Breast epithelium (tissue), 4 donors: Measurements from ENCODE around the gene ARHGAP26. TPM values are rescaled to one million over a fixed set of nuclear protein-coding genes. Genes with fewer than 3 reads are reported as not detected.
"Not testable (repeated sequence)": the region's sequence is repeated elsewhere in the genome, so short reads cannot be mapped to it uniquely, and the experiment has no call there.

Experiments used
- DNase-seq, 2 donors: peaks; one replicate each; pipeline ENCODE4 v3.0.0-alpha.2; 2019; ENCODE audit warnings: low spot score in 2 of 2
- H3K27ac ChIP-seq, 2 donors: fragments of 200-600 bp; sonication (generic) in 1 of 2; one replicate each; pipeline ENCODE4 v1.5.1; 2016 to 2019; ENCODE audit warnings: mild to moderate bottlenecking in 1 of 2
- H3K27me3 ChIP-seq, 2 donors: fragments of 200-600 bp; sonication (generic) in 1 of 2; one replicate each; pipeline versions ENCODE4 v1.5.1 to v1.6.0; 2017 to 2019; ENCODE audit warnings: control low read depth in 1 of 2, mild to moderate bottlenecking in 1 of 2
- H3K36me3 ChIP-seq: fragments of 200-600 bp; one replicate; pipeline ENCODE4 v1.5.1; 2019
- H3K4me1 ChIP-seq, 2 donors: fragments of 200-600 bp; sonication (generic); one replicate each; pipeline ENCODE4 v1.5.1; 2016 to 2019; ENCODE audit warnings: control low read depth in 1 of 2
- H3K4me3 ChIP-seq, 3 donors: fragments of 200-600 bp; sonication (generic); 1 replicate in 2 of 3; 2 replicates in 1 of 3; pipeline ENCODE4 v1.5.1; 2016 to 2019; ENCODE audit warnings: mild to moderate bottlenecking in 3 of 3, moderate library complexity in 2 of 3
- H3K9me3 ChIP-seq, 2 donors: fragments of 200-600 bp; sonication (generic) in 1 of 2; one replicate each; pipeline ENCODE4 v1.5.1; 2016 to 2019; ENCODE audit warnings: control low read depth in 1 of 2
- POLR2A ChIP-seq: fragments of 450-650 bp; IDR thresholded peaks from one replicate; pipeline ENCODE4 v1.6.1; 2016; ENCODE audit warnings: antibody characterized with exemption, mild to moderate bottlenecking, moderate library complexity
- POLR2AphosphoS5 ChIP-seq, 3 donors: sonication (generic); formaldehyde crosslinking; IDR thresholded peaks; one replicate each; pipeline ENCODE4 v1.6.1; 2017; ENCODE audit warnings: antibody characterized with exemption in 3 of 3
- intact Hi-C: fragments of 100-400 bp; cut with DNase I; formaldehyde crosslinking; loops from one replicate; pipeline ENCODE4 v1.15.1; 2023; ENCODE audit warnings: low total_unique reads
- total RNA-seq, 3 donors: library from RNA; depleted of rRNA; stranded (reverse); fragments of >200 nt; gene quantifications; one replicate each; pipeline ENCODE4 v1.1.0, GENCODE V29; 2016
- TF ChIP-seq, protein P1 (sequence below), 3 donors: fragments of 450-650 bp; IDR thresholded peaks; one replicate each; pipeline ENCODE4 v1.5.1; 2016 to 2017; ENCODE audit warnings: antibody characterized with exemption in 3 of 3, mild to moderate bottlenecking in 3 of 3, moderate library complexity in 3 of 3

Gene ARHGAP26
- total RNA-seq, 3 donors from 2014 or later: 33.1 to 89.0 (median 56.4) TPM

DNA sequence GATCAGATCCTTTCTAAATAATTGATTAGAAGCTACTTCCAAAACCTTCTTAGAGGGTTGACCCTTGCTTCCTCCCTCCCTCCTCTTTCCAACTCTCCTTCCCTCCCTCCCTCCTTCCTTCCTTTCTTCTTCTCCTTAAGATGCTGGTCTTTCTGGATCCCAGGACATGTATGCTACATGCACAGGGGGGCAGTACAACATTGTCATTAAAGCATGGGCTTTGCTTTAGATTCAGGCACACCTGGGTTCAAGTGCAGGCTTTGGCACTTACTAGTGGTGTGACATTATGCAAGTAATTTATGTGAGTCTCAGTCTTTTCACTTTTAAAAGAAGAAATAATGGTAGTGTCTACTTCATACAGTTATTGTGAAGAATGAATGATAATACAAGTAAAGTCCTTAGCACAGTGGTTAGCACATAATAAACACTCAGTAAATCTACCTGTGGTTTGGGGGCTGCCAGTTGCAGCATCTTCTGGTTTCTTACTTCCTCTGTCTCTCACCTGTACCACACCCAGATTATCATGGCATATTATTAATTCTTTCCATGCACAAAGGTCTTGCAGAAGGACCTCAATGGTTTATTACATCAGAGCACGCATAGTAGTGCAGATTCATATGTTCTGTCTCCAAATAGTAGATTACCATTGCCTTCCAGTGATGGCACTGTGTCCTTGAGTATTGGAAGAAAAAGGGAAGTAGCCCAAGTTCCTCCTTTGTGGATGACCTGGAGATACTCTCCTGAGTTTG is 154.1 kb downstream of the ARHGAP26 start:
- H3K9me3 ChIP-seq: no peaks in the 10 kb centered on the region
- H3K27me3 ChIP-seq: no peaks in the 10 kb centered on the region
- intact Hi-C loops: no loop called here
- DNase-seq: no peak
- H3K4me3 ChIP-seq: no peak overlapping the region
- no peak for TF ChIP-seq POLR2A
- TF ChIP-seq POLR2AphosphoS5 (IDR thresholded peaks at IDR 0.05): no peak
- TF ChIP-seq, protein P1, sequence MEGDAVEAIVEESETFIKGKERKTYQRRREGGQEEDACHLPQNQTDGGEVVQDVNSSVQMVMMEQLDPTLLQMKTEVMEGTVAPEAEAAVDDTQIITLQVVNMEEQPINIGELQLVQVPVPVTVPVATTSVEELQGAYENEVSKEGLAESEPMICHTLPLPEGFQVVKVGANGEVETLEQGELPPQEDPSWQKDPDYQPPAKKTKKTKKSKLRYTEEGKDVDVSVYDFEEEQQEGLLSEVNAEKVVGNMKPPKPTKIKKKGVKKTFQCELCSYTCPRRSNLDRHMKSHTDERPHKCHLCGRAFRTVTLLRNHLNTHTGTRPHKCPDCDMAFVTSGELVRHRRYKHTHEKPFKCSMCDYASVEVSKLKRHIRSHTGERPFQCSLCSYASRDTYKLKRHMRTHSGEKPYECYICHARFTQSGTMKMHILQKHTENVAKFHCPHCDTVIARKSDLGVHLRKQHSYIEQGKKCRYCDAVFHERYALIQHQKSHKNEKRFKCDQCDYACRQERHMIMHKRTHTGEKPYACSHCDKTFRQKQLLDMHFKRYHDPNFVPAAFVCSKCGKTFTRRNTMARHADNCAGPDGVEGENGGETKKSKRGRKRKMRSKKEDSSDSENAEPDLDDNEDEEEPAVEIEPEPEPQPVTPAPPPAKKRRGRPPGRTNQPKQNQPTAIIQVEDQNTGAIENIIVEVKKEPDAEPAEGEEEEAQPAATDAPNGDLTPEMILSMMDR (IDR thresholded peaks at IDR 0.05): no peak
- peaks cover 0 to 10% of the 10 kb centered on the region in 2 donors for H3K4me1 ChIP-seq
- no peak overlapping the region for H3K27ac ChIP-seq
- H3K36me3 ChIP-seq: no peaks in the 10 kb centered on the region

DNA sequence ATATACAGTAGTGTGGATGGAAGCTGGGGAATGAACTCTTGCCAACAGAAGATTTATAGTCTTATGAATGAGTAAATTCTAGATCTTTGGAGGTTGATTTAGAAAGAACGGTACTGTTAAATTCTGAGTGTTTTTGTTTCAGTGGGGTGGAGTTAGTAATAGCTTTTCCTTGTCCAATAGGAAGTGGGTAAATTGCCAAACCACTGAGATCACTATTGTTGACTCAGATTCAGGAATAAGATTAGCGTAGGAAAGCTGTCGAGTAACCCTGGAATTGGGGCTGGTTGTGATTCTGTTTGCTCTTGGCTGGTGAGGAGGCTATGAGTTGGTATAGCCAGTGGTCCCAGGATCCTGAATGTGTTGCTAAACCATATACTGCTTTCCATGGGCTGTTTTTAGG is 155.6 kb downstream of the ARHGAP26 start:
- TF ChIP-seq POLR2A (no peak), POLR2AphosphoS5 (IDR thresholded peaks at IDR 0.05) (no peak)
- TF ChIP-seq, protein P1 (IDR thresholded peaks at IDR 0.05): no peak
- Histone ChIP-seq H3K4me1 (peaks cover 0 to 10% of the 10 kb centered on the region in 2 donors), H3K27ac (peak overlapping the region; percentile 60 to 71), H3K4me3 (no peak overlapping the region), H3K9me3 (no peaks in the 10 kb centered on the region), H3K27me3 (no peaks in the 10 kb centered on the region), H3K36me3 (no peaks in the 10 kb centered on the region)
- DNase-seq: no peak
- intact Hi-C loops: no loop called here

DNA sequence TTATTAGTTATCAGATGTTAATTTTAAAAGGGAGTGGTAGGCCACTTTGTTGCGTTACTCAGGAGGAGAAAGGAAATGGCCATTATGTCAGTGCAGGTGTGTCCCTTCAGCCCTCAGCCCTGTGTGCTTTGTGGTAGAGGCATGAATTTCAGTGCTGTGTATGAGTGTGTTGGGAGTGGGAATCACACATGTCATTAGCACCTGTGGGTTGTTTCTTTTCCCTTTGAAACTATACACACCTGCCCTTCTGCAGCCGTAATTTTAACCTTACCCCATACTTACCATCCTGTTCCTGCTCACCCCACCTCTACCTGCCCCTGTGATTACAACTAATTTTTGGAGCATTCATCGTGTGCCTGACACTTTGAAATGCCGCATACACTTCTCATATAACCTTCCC is 156.4 kb downstream of the ARHGAP26 start:
- Histone ChIP-seq H3K27ac (peak overlapping the region; percentile 60 to 71), H3K4me1 (peaks cover 0 to 10% of the 10 kb centered on the region in 2 donors), H3K4me3 (no peak overlapping the region), H3K36me3 (no peaks in the 10 kb centered on the region), H3K9me3 (no peaks in the 10 kb centered on the region), H3K27me3 (no peaks in the 10 kb centered on the region)
- no peak for TF ChIP-seq POLR2A
- no peak for DNase-seq
- intact Hi-C loops: no loop called here

DNA sequence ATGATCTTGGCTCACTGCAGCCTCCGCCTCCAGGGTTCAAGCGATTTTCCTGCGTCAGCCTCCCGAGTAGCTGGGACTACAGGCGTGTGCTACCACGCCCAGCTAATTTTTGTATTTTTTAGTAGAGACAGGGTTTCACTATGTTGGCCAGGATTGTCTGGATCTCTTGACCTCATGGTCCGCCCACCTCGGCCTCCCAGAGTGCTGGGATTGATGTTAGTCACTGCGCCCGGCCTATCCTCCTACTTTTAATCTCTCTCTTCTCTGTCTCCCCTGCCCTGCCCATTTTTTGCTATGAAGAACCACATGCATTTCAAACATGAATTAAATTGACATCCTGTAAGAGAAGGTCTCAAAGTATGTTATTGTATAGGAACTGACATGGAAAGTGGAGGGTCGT is 158.8 kb downstream of the ARHGAP26 start:
- H3K9me3 ChIP-seq, H3K36me3 ChIP-seq, H3K27me3 ChIP-seq, H3K4me1 ChIP-seq, intact Hi-C loops, DNase-seq, H3K4me3 ChIP-seq: not testable (repeated sequence)
- H3K27ac ChIP-seq: peak overlapping the region in 1 of 2 donors; percentile 39

GRCh38 chr5:142929587-142929986 is 159.4 kb downstream of the ARHGAP26 start:
- Histone ChIP-seq H3K9me3 (no peaks in the 10 kb centered on the region), H3K4me3 (no peak overlapping the region), H3K4me1 (peaks cover 0 to 10% of the 10 kb centered on the region in 2 donors), H3K27me3 (no peaks in the 10 kb centered on the region), H3K36me3 (no peaks in the 10 kb centered on the region), H3K27ac (peak overlapping the region in 1 of 2 donors; percentile 48)
- intact Hi-C loops: no loop called here
- DNase-seq: no peak
- TF ChIP-seq, protein P1 (IDR thresholded peaks at IDR 0.05): no peak
- TF ChIP-seq POLR2AphosphoS5 (IDR thresholded peaks at IDR 0.05): peak in 1 of 3 donors; percentile 30

GRCh38 chr5:142930395-142931110 is 160.4 kb downstream of the ARHGAP26 start:
- Histone ChIP-seq H3K27ac (peak overlapping the region in 1 of 2 donors; percentile 48), H3K36me3 (no peaks in the 10 kb centered on the region), H3K9me3 (no peaks in the 10 kb centered on the region), H3K4me3 (no peak overlapping the region), H3K27me3 (no peaks in the 10 kb centered on the region), H3K4me1 (peaks cover 0 to 8% of the 10 kb centered on the region in 2 donors)
- no peak for TF ChIP-seq POLR2A
- DNase-seq: no peak
- intact Hi-C loops: no loop called here
